Fibroblast of skin of left biceps (primary cell): ENCODE measurements around the gene KLHL26.
"Not testable (repeated sequence)": the region's sequence is repeated elsewhere in the genome, so short reads cannot be mapped to it uniquely, and the experiment has no call there.

Experiments used
- DNase-seq, 2 experiments: peaks; one replicate each; pipeline ENCODE4 v3.0.0-alpha.2; 2013; ENCODE audit warnings: low read depth in 2 of 2

KLHL26 gene

DNA sequence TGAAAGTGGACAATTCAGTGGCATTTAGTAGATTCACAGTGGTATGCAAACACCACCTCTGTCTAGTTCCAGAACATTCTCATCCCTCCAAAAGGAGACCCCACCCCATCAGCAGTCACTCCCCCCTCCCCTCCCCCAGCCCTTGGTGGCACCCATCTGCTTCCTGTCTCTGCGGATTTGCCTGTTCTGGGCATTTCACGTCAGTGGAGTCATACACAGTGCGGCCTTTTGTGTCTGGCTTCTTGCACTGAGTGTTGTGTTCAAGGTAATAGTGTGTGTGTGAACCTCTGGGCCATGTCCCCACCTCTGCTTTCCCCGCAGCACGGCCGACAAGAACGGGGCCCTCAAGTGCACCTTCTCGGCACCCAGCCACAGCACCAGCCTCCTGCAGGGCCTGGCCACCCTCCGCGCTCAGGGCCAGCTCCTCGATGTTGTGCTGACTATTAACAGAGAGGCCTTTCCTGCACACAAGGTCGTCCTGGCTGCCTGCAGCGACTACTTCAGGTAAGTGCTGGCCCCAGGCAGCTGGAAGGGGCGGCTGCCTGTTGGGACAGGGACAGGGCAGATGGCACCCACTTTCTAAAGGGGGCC lies 27.2 kb downstream of the KLHL26 start:
- no peak for DNase-seq

DNA sequence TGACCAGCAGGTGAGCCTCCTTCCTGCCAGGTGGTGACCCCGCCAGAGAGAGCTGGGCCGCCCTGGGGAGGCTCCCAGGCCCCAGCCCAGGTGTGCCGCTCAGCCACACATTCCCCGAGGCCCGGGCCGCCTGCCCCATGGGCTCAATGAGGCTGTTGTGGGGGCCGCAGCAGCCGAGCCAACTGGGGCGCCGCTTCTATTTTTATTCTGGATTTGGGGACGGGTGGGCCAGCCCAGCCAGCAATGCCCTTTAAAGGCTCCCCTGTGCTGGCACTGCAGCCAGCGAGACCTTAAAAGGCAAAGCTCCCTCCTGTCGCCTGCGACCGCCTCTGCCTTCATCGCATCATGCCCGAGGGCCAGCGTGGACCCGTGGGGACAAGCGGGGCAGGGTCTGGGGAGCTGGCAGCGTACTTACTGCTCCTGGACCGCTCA lies 29.0 kb downstream of the KLHL26 start:
- no peak for DNase-seq

DNA sequence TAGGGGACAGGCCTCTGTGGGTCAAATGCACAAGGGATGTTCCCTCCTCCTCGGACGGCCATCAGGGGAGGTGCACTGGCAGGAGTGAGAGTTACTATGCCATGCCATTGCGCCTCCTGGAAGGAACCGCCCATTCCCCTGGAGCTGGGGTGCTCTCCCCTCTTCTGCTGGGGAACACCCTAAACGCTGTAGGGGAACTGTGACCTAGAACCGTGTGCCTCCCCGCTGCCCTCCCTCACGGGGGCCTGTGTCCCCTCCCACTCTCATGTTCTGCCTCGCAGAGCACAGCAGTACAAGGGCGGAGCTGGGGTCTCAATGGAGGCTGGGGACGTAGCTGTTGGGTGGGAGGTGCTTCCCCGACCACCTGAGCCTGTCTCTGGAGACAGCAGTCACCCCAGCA lies 29.5 kb downstream of the KLHL26 start:
- DNase-seq: no peak

DNA sequence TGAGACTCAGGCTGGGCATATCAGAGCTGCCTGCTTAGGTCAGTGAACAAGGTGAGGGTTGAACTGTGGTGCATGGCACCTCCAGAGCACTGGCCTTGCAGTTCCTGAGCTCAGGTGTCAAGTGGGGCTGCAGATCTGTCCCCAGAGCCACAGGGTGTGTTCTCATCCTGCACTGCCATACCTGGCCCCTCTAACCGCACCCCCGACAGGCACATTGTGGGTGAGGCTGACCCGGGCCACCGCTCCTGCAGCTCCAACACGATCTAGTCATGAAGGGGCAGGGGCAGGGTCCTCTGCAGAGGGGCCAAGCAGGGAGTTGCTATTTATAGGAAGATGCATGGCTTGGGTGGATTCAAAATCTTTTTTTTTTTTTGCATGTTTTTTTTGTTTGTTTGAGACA lies 30.0 kb downstream of the KLHL26 start:
- no peak for DNase-seq

DNA sequence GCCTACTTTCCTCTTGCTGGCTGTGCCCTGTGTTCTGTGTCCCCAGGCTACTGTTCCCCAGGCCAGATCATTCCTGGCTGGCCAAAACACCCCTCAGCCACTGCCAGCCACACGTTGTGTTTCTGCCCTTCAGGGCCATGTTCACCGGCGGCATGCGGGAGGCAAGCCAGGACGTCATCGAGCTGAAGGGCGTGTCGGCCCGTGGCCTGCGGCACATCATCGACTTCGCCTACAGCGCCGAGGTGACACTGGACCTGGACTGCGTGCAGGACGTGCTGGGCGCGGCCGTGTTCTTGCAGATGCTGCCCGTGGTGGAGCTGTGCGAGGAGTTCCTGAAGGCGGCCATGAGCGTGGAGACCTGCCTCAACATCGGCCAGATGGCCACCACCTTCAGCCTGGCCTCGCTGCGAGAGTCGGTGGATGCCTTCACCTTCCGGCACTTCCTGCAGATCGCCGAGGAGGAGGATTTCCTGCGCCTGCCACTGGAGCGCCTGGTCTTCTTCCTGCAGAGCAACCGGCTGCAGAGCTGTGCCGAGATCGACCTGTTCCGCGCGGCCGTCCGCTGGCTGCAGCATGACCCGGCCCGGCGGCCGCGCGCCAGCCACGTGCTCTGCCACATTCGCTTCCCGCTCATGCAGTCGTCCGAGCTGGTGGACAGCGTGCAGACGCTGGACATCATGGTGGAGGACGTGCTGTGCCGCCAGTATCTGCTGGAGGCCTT lies 30.9 kb downstream of the KLHL26 start:
- DNase-seq: no peak

DNA sequence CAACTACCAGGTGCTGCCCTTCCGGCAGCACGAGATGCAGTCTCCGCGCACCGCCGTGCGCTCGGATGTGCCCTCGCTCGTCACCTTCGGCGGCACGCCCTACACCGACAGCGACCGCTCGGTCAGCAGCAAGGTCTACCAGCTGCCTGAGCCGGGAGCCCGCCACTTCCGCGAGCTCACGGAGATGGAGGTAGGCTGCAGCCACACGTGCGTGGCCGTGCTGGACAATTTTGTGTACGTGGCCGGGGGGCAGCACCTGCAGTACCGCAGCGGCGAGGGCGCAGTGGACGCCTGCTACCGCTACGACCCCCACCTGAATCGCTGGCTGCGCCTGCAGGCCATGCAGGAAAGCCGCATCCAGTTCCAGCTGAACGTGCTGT lies 31.4 kb downstream of the KLHL26 start:
- DNase-seq: no peak

DNA sequence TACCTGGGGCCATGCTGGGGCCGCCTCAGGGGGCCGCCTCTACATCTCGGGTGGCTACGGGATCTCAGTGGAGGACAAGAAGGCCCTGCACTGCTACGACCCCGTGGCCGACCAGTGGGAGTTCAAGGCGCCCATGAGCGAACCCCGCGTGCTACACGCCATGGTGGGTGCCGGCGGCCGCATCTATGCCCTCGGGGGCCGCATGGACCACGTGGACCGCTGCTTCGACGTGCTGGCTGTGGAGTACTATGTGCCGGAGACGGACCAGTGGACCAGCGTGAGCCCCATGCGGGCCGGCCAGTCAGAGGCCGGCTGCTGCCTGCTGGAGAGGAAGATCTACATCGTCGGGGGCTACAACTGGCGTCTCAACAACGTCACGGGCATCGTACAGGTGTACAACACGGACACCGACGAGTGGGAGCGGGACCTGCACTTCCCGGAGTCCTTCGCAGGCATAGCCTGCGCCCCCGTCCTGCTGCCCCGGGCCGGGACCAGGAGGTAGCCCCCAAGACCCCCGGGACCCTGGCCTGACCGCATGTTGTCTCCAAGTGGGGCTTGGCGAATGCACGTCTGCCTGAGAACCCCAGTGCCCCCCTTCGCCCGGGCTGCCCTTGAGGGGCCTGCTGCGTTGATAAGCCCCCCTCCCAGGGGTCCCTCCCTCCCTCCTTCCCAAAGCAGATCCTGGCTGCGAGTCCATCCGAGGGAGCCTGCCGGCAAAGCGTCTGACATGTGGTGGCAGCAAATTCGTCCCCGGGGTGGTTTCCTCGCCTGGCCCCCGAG lies 32.1 kb downstream of the KLHL26 start:
- no peak for DNase-seq

DNA sequence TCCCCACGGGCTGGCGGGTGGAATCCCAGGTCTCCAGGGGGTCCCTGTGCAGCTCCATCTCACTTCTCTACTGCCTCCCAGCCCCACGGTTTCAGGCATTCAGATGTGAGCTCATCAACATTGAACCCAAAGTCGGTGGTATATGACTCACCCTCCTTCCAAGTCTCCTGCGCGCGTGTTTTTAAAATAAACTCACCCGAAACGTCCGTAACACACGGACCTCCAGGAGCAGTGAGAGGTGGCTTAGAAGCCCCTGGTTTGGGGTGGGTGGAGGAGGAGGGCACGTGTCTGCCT lies 32.6 kb downstream of the KLHL26 start:
- no peak for DNase-seq

DNA sequence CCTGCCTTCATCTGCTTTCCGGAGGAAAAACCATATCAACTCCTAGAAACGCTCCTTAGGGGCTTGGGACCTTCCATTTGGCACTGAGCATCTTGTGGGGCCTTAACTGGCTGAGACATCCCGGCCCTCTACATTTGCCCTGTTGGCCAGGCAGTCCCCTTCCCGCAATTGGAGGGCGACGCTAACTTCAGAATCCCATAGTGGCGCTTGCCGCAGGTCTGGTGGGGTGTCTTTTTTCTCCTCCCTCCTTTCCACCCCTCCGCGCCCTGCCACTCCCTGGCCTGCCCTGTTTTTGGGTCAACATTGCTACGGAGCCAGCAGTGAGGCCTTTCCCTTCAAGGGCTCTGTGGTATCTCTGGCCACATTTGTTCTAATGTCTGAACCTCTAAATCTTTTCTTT lies 33.1 kb downstream of the KLHL26 start:
- DNase-seq: no peak

DNA sequence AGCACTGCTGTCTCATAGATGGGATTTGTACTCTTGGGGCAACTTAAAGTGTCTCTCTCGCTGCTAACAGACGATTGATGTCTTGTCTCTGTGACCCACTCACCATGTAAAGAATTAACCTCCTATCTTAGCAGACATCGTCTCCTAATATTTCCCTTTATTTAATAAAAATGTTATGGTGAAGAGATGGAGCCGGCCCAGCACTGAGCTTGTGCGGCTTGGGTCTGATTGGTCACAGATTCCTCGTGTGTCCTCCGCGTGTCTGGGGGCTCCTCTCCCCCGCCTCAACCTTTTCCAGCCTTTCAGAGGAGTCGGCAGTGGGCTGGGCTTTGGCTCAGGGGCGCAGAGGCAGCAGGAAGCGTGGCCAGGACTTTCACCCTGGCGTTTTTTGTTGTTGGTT lies 33.5 kb downstream of the KLHL26 start:
- DNase-seq: no peak

DNA sequence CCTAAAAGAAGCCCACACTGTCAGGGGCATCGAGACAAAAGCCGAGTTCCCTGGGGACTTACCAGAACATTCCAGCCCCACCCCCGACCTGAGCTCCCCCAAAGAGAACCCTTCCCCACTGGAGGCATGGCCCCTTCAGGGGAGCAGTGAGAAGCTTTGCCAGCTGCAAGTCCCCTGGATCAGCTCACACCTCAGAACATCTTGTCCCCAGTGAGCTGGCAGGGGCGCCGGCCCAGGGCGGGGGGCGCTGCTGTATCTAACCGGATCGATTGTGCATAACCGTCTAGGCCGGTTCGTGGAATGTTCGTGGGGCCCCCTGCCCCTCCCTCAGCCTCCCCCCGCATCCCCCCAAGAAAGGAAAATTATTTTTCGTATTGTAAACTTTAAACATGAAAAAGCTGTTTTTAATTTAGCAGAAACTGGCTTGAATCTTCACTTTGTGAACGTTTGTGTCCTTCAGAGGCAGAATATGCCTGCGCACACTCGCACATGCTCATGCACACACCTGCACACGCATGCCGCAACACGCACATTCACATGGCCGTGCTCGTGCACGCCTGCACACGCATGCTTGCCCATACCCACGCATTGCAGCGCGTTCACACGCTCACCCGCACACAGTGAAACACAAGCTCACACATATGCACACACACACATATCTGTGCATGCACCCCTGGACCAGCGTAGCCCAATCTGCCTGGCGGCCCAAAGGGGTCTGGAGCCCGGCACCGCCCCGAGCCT lies 34.6 kb downstream of the KLHL26 start:
- no peak for DNase-seq

DNA sequence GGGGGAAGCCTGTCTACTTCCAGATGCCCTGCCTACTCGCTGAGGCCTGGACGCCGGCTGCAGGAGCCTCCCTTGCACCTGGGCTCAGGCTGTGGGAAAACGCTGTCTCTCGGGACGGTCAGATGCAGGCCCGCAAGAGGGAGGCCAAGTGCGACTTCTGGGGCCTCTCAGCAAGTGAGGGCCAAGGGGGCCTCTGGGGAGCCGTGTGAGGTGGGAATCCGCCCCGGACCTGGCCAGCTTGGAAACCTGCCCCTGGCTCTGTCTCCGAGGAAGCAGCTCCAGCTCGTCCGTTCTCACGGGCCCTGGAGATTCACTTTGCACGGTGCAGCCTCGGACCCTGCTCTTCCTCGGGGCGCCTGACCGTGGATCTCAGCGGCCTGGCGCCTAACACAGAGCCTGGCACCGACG lies 35.2 kb downstream of the KLHL26 start:
- no peak for DNase-seq

DNA sequence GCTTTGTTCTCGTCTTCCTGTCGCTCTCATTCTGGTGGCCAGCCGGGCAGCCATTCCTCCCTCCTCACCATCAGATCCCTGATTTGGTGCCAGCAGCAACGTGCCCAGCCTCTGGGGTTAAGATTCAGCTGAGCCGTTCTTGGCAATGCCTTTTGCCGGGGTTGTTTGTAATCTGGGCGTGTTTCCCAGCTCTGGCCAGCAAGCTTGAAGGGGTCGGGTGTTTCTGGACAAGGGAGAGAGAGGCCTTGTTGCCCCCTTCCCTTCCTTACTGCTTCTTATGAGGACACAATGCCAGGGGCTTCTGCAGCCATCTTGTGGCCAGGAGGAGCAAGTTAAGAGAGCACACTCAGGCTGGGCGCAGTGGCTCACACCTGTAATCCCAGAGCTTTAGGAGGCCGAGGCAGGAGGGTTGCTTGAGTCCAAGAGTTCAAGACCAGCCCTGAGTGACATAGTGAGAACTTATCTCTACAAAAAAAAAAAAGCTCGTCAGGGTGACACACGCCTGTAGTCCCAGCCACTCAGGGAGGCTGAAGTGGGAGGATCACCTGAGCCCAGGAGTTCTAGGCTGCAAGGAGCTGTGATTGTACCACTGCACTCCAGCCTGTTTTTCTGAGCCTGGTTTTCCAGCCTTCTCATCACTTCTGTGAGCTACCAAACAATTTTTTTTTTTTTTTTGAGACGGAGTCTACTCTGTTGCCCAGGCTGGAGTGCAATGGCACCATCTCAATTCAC lies 35.9 kb downstream of the KLHL26 start:
- DNase-seq: no peak

DNA sequence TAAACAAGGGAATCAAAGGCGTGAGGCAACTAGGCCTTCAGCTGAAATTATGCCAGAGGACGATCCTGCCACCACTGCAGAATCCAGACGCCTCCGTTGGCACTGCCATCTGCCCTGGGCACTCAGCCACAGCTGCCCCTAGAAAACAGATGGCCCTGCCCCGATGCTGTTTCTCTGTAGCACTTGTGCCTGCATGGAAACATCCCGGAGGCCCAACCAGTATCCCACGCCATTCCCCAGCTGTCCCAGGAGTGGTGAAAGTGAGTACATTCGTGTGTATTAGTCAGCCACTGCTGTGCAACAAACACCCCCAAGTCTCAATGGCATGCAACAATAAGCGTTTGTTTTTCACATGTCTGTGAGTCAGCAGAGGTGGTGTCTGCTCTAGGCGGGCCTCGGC lies 37.8 kb downstream of the KLHL26 start:
- no peak for DNase-seq

DNA sequence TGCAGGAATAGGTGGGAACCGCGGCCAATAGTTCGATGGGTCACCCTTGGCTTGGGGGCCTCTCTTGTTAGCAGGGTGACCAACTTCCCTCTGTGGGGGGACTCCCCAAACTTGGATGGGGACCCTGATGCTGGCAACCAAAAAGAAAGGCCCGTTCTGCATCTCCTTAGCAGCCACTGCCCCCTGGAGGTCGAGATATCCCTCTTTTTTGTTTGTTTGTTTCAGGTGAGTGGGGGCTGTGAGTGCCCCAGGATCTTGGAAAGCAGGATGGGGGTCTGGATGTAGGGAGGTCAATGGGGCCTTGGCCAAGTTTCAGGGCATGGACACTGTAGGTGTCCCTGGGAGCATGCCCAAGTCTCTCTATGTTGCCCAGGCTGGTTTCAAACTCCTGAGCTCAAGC lies 39.0 kb downstream of the KLHL26 start:
- DNase-seq: no peak

DNA sequence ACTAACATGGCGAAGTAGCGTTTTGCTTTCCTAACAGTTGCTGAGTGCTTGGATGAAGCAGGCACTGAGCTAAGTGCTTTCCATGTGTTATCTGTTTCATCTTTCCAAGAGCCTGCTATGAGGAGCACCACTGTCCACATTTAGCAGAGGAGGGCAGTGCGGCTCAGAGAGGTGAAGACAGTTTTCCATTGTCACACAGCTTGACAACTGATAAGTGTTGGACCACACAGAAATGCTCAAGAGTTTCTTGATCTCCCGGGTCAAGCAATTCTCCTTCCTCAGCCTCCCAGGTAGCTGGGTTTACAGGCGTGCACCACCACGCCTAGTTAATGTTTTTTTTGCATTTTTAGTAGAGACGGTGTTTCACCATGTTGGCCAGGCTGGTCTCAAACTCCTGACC lies 39.9 kb downstream of the KLHL26 start:
- DNase-seq: no peak

DNA sequence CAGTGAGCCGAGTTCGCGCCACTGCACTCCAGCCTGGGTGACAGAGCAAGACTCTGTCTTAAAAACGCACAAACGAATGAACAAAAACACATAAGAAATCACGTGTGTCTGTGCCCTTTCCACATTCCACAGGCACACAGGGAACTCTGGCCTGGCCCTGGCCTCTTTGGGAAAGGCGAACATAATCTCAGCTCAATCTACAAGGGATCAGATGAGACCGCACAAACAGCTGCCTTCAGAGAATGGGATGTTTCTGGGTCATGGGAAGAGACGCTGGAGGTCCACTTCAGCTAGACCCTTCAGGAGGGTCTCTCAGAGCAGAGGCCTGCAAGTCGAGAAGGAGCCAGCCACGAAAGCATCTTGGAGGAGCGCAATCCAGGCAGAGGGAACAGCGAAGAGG lies 40.3 kb downstream of the KLHL26 start:
- no peak for DNase-seq

DNA sequence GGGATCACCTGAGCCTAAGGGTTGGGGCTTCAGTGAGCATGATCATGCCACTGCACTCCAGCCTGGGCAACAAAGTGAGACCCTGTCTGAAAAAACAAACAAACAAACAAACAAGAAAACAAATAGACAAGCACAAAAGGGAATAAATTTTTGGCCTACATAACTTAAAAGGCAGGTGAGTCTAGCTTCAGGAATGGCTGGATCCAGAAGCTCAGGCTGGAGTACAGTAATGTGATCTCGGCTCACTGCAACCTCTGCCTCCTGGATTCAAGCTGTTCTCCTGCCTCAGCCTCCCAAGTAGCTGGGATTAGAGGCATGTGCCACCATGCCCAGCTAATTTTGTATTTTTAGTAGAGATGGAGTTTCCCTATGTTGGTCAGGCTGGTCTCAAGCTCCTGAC lies 43.3 kb downstream of the KLHL26 start:
- not testable (repeated sequence) for DNase-seq

DNA sequence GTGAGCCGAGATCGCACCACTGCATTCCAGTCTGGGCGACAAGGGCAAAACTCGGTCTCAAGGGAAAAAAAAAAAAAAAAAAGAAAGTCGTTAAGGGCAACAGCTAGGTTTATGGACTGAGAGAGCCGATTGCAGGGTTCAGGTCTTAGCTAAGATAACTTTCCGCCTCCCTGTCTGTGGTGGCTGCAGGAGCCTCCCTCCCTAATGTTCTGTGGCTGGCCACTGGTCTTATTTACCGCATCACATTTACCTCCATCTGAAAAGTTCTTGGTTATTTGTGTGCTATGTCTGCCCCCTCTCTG lies 45.9 kb downstream of the KLHL26 start:
- DNase-seq: no peak

DNA sequence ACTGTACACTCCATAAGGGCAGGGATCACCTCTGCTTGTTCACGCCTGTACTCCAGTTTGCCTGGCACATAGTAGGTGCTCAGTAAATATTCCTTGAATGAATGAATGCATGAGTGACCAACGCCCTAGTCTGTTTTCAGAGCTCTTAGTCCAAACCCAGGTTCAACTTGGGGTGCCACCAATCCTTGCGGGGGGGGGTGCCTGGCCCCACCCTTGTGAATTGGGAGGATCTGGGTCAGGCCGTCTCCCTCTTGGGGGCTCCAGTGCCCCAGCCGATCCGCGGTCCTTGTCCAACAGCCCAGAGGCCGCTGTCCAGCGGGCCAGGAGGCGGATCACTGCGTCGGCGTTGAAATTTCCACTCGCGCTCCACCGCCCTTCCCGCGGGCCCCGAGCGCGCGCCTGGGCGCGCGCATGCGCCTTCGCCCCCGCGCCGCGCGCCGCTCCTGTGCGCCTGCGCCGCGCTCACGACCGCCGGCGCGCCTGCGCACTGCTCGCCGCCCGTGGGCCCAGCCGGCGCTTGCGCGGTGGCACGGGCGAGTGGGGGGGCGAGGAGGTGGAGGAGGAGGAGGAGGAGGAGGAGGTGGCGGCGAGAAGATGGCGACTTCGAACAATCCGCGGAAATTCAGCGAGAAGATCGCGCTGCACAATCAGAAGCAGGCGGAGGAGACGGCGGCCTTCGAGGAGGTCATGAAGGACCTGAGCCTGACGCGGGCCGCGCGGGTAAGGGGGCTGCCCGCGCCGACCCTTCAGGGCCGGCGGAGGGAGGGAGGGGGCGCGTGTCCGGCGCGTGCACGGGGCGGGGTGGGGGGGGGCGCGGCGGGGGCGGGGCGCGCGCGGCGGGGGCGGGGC lies 46.5 kb downstream of the KLHL26 start, which contains the start of gene CRTC1:
CRTC1 (plus strand) TSS at position 572 of the 849 bp plus-strand sequence; CDS start at position 595, 23 bp downstream.
- DNase-seq: peak; percentile 59 to 61
